Activated CD4-positive, alpha-beta T cell treated with anti-CD3 and anti-CD28 coated beads, Interleukin-2, amount 10 ng/mL, durations not matched to agents 7 days and 5 days (primary cell): Measurements from ENCODE around the gene AVEN. TPM values are rescaled to one million over a fixed set of nuclear protein-coding genes. Genes with fewer than 3 reads are reported as not detected.
"Not testable (repeated sequence)": the region's sequence is repeated elsewhere in the genome, so short reads cannot be mapped to it uniquely, and the experiment has no call there.

Experiments used
- CTCF ChIA-PET: fragments of 350-600 bp; sonication (Branson Sonifier 250); formaldehyde crosslinking; loops from one replicate; lab custom pipeline; 2021; ENCODE audit warnings: antibody characterized with exemption; lab: Charles Lee
- POLR2A ChIA-PET: fragments of 350-600 bp; sonication (Branson Sonifier 250); formaldehyde crosslinking; loops from one replicate; lab custom pipeline; 2021; ENCODE audit warnings: antibody characterized with exemption; lab: Charles Lee
- DNase-seq: peaks from one replicate; pipeline ENCODE4 v3.0.0-alpha.2; 2020
- H3K27ac Mint-ChIP-seq: one replicate; pipeline ENCODE4 v1.8.0; 2021; ENCODE audit warnings: mild to moderate bottlenecking, moderate library complexity, mixed read lengths
- H3K27me3 Mint-ChIP-seq: one replicate; pipeline ENCODE4 v1.8.0; 2021; ENCODE audit warnings: mixed read lengths
- H3K36me3 Mint-ChIP-seq: one replicate; pipeline ENCODE4 v1.8.0; 2021; ENCODE audit warnings: low read depth, mixed read lengths
- H3K4me1 Mint-ChIP-seq: one replicate; pipeline ENCODE4 v1.8.0; 2021; ENCODE audit warnings: mixed read lengths
- H3K4me3 Mint-ChIP-seq: one replicate; pipeline ENCODE4 v1.8.0; 2021; ENCODE audit warnings: mild to moderate bottlenecking, moderate library complexity, mixed read lengths
- H3K9me3 Mint-ChIP-seq: one replicate; pipeline ENCODE4 v1.8.0; 2021; ENCODE audit warnings: mixed read lengths
- total RNA-seq, 2 experiments: library from RNA; stranded (reverse); gene quantifications; one replicate each; pipeline ENCODE4 v1.2.3, GENCODE V29; 2021

The AVEN gene
- total RNA-seq, 2 experiments from 2014 or later: 9.1 TPM

DNA sequence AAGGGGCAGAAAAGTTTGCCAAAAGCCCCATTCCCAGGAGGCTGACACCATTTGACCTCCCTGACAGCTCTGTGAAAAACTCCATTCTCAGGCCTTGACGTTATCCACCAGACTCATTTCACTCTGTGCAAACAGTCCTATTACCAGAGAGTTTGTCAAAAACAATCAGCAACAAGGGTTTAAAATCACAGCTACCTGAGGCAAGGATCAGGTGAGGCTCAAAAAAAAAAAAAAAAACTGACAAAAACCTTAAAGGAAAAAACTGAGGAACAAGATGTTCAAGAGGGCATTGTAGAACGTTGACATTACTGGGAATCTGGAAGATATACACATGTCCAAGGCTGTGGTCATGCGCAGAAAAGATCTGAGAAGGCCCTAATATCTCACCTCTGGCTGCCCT, 11.4 kb downstream of the AVEN start:
- H3K4me1 Mint-ChIP-seq: peaks cover 7% of the 10 kb centered on the region
- POLR2A ChIA-PET: no interaction called here
- peaks cover 5% of the 10 kb centered on the region for H3K9me3 Mint-ChIP-seq
- no peak for DNase-seq
- CTCF ChIA-PET: no interaction called here
- H3K27ac Mint-ChIP-seq: no peak overlapping the region
- no peak overlapping the region for H3K4me3 Mint-ChIP-seq
- H3K36me3 Mint-ChIP-seq: peaks cover 6% of the 10 kb centered on the region
- H3K27me3 Mint-ChIP-seq: no peaks in the 10 kb centered on the region

GRCh38 chr15:34025252-34025651, 13.8 kb downstream of the AVEN start:
- Mint-ChIP-seq H3K27me3 (no peaks in the 10 kb centered on the region), H3K4me3 (no peak overlapping the region), H3K27ac (no peak overlapping the region), H3K9me3 (peaks cover 12% of the 10 kb centered on the region), H3K36me3 (peaks cover 6% of the 10 kb centered on the region), H3K4me1 (peaks cover 9% of the 10 kb centered on the region)
- ChIA-PET CTCF (no interaction called here), POLR2A (interaction anchor here (0.6 kb wide), 1 partner anchor 14 kb away, joined by 3 read pairs; the partner anchor contains the start of gene AVEN)
- no peak for DNase-seq

- Mint-ChIP-seq H3K27me3 (no peaks in the 10 kb centered on the region), H3K9me3 (peaks cover 13% of the 10 kb centered on the region), H3K4me1 (peaks cover 15% of the 10 kb centered on the region), H3K4me3 (no peak overlapping the region), H3K27ac (no peak overlapping the region), H3K36me3 (peaks cover 11% of the 10 kb centered on the region)
- ChIA-PET CTCF (interaction anchor here (0.6 to 1.3 kb wide), 2 partner anchors 19 to 295 kb away, joined by 3 read pairs; no protein-coding TSS in a partner anchor), POLR2A (no interaction called here)
- DNase-seq: no peak
These were observed 15.1 kb downstream of the AVEN start for GRCh38 chr15:34023907-34024306.

DNA sequence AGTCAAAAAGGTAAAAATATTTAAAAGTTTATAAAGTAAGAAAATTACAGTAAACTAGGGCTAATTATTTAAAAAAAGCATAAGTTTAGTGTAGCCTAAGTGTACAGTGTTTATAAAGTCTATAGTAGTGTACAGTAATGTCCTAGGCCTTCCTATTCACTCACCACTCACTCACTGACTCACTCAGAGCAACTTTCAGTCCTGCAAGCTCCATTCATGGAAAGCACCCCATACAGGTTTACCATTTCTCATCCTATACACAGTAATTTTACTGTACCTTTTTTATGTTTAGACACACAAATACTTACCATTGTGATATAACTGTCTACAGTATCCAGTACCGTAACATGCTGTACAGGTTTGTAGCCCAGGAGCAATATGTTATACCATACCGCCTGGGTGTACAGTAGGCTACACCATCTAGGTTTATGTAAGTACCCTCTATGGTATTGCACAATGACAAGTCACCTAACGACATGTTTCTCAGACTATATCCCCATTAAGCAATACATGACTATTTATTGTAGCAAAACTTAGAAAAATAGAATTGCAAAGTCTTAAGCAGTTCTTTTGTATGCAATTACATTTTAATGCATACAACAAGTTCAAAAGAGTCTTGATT, 19.5 kb downstream of the AVEN start:
- ChIA-PET CTCF (interaction anchor here (0.9 to 1.2 kb wide), 2 partner anchors 15 to 82 kb away, joined by 3 to 5 read pairs; partner anchors contain the start of genes EMC7 and PGBD4), POLR2A (no interaction called here)
- Mint-ChIP-seq H3K9me3 (peaks cover 10% of the 10 kb centered on the region), H3K4me1 (peaks cover 21% of the 10 kb centered on the region), H3K36me3 (peaks cover 7% of the 10 kb centered on the region), H3K4me3 (no peak overlapping the region), H3K27ac (no peak overlapping the region), H3K27me3 (peaks cover 3% of the 10 kb centered on the region)
- no peak for DNase-seq

- peak overlapping the region; percentile 18 for H3K4me3 Mint-ChIP-seq
- H3K27ac Mint-ChIP-seq, H3K27me3 Mint-ChIP-seq: not testable (repeated sequence)
These were observed 20.3 kb downstream of the AVEN start for GRCh38 chr15:34018738-34019137.

DNA sequence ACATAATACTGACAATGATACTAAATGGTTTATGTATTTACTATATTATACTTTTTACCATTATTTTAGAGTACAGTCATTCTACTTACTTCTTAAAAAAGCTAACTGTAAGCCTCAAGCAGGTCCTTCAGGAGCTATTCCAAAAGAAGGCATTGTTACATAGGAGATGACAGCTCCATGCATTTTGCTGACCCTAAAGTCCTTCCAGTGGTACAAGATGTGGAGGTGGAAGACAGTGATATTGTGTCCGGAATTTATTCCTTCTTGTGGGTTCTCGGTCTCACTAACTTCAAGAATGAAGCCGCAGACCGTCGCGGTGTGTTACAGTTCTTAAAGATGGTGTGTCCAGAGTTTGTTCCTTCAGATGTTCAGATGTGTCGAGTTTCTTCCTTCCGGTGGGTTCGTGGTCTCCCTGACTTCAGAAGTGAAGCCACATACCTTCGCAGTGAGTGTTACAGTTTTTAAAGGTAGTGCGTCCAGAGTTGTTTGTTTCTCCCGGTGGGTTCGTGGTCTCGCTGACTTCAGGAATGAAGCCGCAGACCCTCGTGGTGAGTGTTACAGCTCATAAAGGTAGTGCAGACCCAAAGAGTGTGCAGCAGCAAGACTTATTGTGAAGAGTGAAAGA, 20.9 kb downstream of the AVEN start:
- Mint-ChIP-seq H3K9me3 (peaks cover 10% of the 10 kb centered on the region), H3K27me3 (peaks cover 3% of the 10 kb centered on the region), H3K27ac (peak overlapping the region; percentile 71), H3K4me1 (peaks cover 21% of the 10 kb centered on the region), H3K4me3 (peak overlapping the region; percentile 18), H3K36me3 (peaks cover 6% of the 10 kb centered on the region)
- ChIA-PET CTCF (interaction anchor here (1.2 kb wide), 1 partner anchor 14 kb away, joined by 5 read pairs; no protein-coding TSS in a partner anchor), POLR2A (interaction anchor here (0.6 kb wide), 1 partner anchor 264 kb away, joined by 3 read pairs; no protein-coding TSS in a partner anchor)
- peak; percentile 71 for DNase-seq

More at GRCh38 chr15:34018738-34019137, 20.3 kb downstream of the AVEN start:
- POLR2A ChIA-PET, DNase-seq, H3K36me3 Mint-ChIP-seq: not testable (repeated sequence)
- CTCF ChIA-PET: interaction anchor here (0.9 to 1.2 kb wide), 2 partner anchors 14 to 83 kb away, joined by 3 to 5 read pairs; partner anchors contain the start of genes EMC7 and PGBD4
- Mint-ChIP-seq H3K4me1 (peaks cover 21% of the 10 kb centered on the region), H3K9me3 (peaks cover 10% of the 10 kb centered on the region)

DNA sequence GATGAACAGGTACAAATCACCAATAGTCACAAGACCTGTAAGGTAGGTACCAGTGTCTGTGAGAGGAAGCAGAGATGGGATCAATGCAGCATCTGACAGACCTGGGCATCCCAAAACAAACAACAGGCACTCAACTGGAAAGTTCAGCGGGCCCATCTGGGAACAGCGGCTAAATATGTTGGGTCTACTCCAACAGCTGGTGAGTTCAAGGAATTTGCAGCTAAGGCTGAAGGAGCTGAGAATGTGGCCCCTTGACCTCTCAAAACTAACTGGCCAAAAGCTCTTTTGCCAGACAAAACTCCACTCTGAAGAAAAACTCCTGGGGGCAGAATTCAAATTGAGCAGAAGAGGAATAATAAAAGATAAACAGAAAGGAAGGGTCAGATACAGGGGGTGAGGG, 24.4 kb downstream of the AVEN start:
- peaks cover 4% of the 10 kb centered on the region for H3K9me3 Mint-ChIP-seq
- H3K27me3 Mint-ChIP-seq: peaks cover 3% of the 10 kb centered on the region
- POLR2A ChIA-PET: interaction anchor here (0.7 kb wide), 1 partner anchor 44 kb away, joined by 3 read pairs; no protein-coding TSS in a partner anchor
- no peak for DNase-seq
- CTCF ChIA-PET: no interaction called here
- no peak overlapping the region for H3K27ac Mint-ChIP-seq
- no peak overlapping the region for H3K4me3 Mint-ChIP-seq
- peaks cover 16% of the 10 kb centered on the region for H3K4me1 Mint-ChIP-seq
- peaks cover 2% of the 10 kb centered on the region for H3K36me3 Mint-ChIP-seq

GRCh38 chr15:34013746-34014145, 25.3 kb downstream of the AVEN start:
- H3K27me3 Mint-ChIP-seq: peaks cover 3% of the 10 kb centered on the region
- peaks cover 11% of the 10 kb centered on the region for H3K4me1 Mint-ChIP-seq
- CTCF ChIA-PET: no interaction called here
- POLR2A ChIA-PET: no interaction called here
- DNase-seq: no peak
- no peak overlapping the region for H3K27ac Mint-ChIP-seq
- no peaks in the 10 kb centered on the region for H3K36me3 Mint-ChIP-seq
- H3K9me3 Mint-ChIP-seq: peaks cover 3% of the 10 kb centered on the region
- no peak overlapping the region for H3K4me3 Mint-ChIP-seq

DNA sequence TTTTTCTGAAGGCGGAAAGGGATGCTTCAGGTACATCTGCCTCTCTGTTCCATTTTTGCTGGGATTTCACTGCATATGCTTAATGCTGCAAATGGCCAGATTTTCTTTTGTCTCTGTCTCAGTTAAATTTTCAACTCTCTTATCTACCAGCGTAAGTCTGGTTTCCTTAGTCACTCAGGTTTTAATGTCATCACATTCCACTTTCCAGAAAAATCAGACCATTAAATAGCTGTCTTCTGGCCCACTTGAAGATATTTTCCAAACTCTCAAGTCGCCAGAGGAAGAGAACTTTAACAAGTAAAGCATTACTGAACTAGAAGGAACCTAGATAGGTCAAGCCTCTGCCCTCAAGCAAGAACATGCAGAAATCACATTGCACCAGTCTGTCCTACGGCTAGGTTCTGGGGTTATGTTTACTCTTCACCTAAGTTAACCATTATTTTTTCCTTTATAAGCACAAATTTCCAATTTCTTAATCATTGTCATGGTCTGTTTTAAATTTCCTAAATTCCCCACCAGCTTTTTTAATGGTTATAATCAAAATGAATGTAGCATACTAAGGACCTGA, 26.5 kb downstream of the AVEN start:
- H3K36me3 Mint-ChIP-seq: no peaks in the 10 kb centered on the region
- ChIA-PET POLR2A (interaction anchor here (0.6 to 0.7 kb wide), 2 partner anchors 10 to 635 kb away, joined by 3 to 4 read pairs; no protein-coding TSS in a partner anchor), CTCF (no interaction called here)
- no peak overlapping the region for H3K4me3 Mint-ChIP-seq
- peaks cover 3% of the 10 kb centered on the region for H3K4me1 Mint-ChIP-seq
- DNase-seq: no peak
- peaks cover 3% of the 10 kb centered on the region for H3K27me3 Mint-ChIP-seq
- no peak overlapping the region for H3K27ac Mint-ChIP-seq
- no peaks in the 10 kb centered on the region for H3K9me3 Mint-ChIP-seq

- no peaks in the 10 kb centered on the region for H3K27me3 Mint-ChIP-seq
- DNase-seq: no peak
- H3K4me1 Mint-ChIP-seq: no peaks in the 10 kb centered on the region
- no peak overlapping the region for H3K27ac Mint-ChIP-seq
- ChIA-PET CTCF (no interaction called here), POLR2A (interaction anchor here (0.7 kb wide), 1 partner anchor 9 kb away, joined by 3 read pairs; no protein-coding TSS in a partner anchor)
- no peaks in the 10 kb centered on the region for H3K36me3 Mint-ChIP-seq
- no peaks in the 10 kb centered on the region for H3K9me3 Mint-ChIP-seq
- no peak overlapping the region for H3K4me3 Mint-ChIP-seq
These were observed 27.5 kb downstream of the AVEN start for GRCh38 chr15:34011481-34011880.

DNA sequence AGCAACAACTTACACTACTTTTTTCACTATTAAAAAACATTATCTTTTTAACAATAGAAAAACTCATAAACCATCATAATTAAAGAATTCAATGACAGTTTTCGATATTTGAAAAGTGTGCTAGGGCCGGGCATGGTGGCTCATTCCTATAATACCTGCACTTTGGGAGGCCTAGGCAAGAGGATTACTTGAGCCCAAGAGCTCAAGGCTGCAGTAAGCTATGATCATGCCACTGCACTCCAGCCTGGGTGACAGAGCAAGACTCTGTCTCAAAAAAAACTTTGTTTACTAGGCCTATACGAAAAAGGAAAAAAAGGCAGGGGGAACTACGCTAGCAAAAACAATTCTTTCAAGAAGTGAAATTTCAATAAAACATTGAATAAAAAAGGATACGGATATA, 28.1 kb downstream of the AVEN start:
- CTCF ChIA-PET: no interaction called here
- H3K27ac Mint-ChIP-seq: no peak overlapping the region
- POLR2A ChIA-PET: no interaction called here

GRCh38 chr15:34009656-34010055, 29.3 kb downstream of the AVEN start:
- POLR2A ChIA-PET: no interaction called here
- no peaks in the 10 kb centered on the region for H3K27me3 Mint-ChIP-seq
- CTCF ChIA-PET: no interaction called here

More for the DNA sequence above, 28.1 kb downstream of the AVEN start:
- no peak overlapping the region for H3K4me3 Mint-ChIP-seq
- no peaks in the 10 kb centered on the region for H3K4me1 Mint-ChIP-seq
- no peak for DNase-seq
- H3K27me3 Mint-ChIP-seq: no peaks in the 10 kb centered on the region
- no peaks in the 10 kb centered on the region for H3K9me3 Mint-ChIP-seq
- no peaks in the 10 kb centered on the region for H3K36me3 Mint-ChIP-seq

DNA sequence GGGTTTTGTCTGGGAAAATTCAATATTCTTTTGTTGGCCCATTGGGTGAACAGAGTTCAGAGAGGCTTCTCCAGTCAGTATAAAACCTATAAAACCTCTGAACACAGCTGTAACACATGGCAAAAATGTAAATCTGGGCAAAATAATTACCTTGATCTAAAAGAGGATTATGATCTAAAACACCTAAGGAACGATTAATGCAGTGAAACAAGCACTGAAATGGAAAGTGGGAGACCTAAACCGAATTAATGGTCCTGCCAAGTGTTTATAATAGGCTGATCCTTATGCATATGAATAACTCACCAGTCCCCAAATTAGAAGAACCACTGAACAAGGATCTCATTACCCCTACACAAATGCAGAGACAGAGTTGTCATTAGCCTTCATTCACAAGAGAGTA, 32.6 kb downstream of the AVEN start:
- ChIA-PET CTCF (interaction anchor here (0.7 kb wide), 1 partner anchor 1311 kb away, joined by 3 read pairs; no protein-coding TSS in a partner anchor), POLR2A (no interaction called here)
- H3K36me3 Mint-ChIP-seq: no peaks in the 10 kb centered on the region
- H3K27me3 Mint-ChIP-seq: no peaks in the 10 kb centered on the region
- no peaks in the 10 kb centered on the region for H3K4me1 Mint-ChIP-seq
- H3K27ac Mint-ChIP-seq: no peak overlapping the region
- no peak overlapping the region for H3K4me3 Mint-ChIP-seq
- DNase-seq: no peak
- H3K9me3 Mint-ChIP-seq: no peaks in the 10 kb centered on the region

More at GRCh38 chr15:34009656-34010055, 29.3 kb downstream of the AVEN start:
- DNase-seq: no peak
- Mint-ChIP-seq H3K4me1 (no peaks in the 10 kb centered on the region), H3K4me3 (no peak overlapping the region), H3K9me3 (no peaks in the 10 kb centered on the region), H3K27ac (no peak overlapping the region), H3K36me3 (no peaks in the 10 kb centered on the region)
